ENCODE data around the gene E2F4. TPM values are rescaled to one million over a fixed set of nuclear protein-coding genes. Genes with fewer than 3 reads are reported as not detected.
A peak's percentile ranks its signal among the peaks of the same experiment; 100 is the strongest.

The E2F4 gene
- total and polyA plus RNA-seq, 9 of the 15 experiments (the other 6 are each of a cell fraction or from before 2014, with no cell fraction given), result 9.7 to 139 (median 106) TPM

GRCh38 chr16:67226804-67227566 is 35.0 kb downstream of the E2F4 start, which contains the start of gene TMEM208 (continued):
- TF ChIP-seq ZNF280B (CRISPR knock-in tag; IDR thresholded peaks at IDR 0.05) (no peak), SP1 (CRISPR knock-in tag; IDR thresholded peaks at IDR 0.05) (peak; percentile 100), TRIM28 (IDR thresholded peaks at IDR 0.05) (0 out of 2 replicates have a peak, but pooled peaks have one; percentile 24), SUPT5H (IDR thresholded peaks at IDR 0.05) (peak; percentile 86), ZNF184 (CRISPR knock-in tag; IDR thresholded peaks at IDR 0.05) (no peak), SOX6 (IDR thresholded peaks at IDR 0.05) (peak; percentile 6; the same call in 1 of the 2 replicates), ELF4 (CRISPR knock-in tag; IDR thresholded peaks at IDR 0.05) (peak; percentile 75), ELF1 (tag; IDR thresholded peaks at IDR 0.05) (peak; percentile 100), ZC3H4 (CRISPR knock-in tag; IDR thresholded peaks at IDR 0.05; ENCODE audit: borderline replicate concordance) (peak; percentile 46; the same call in 1 of the 2 replicates), ZNF583 (CRISPR knock-in tag; IDR thresholded peaks at IDR 0.05) (no peak), FOSL1 (tag; conservative IDR thresholded peaks at IDR 0.05) (peak; percentile 57; the same call in 1 of the 2 replicates), RBBP5 (IDR thresholded peaks at IDR 0.05; ENCODE audit: borderline replicate concordance, insufficient read depth, low read length, poor library complexity, severe bottlenecking) (peak; percentile 84), E2F8 (IDR thresholded peaks at IDR 0.05; ENCODE audit: low read depth, partially characterized antibody) (peak; percentile 99), KAT7 (CRISPR knock-in tag; IDR thresholded peaks at IDR 0.05; ENCODE audit: borderline replicate concordance) (no peak), SIN3B (IDR thresholded peaks at IDR 0.05; ENCODE audit: low read depth) (peak; percentile 99), ZKSCAN1 (IDR thresholded peaks at IDR 0.05; ENCODE audit: low read depth, low read length) (peak; percentile 77), CSDE1 (IDR thresholded peaks at IDR 0.05) (peak in 1 of 2 experiments; percentile 78; a peak in 2 of 4 replicates), CBX3 (IDR thresholded peaks at IDR 0.05; ENCODE audit: borderline replicate concordance in 1 of 2, low read length in 2 of 2) (peak in 1 of 2 experiments; percentile 21; a peak in 1 of 3 replicates), ZBTB17 (CRISPR knock-in tag; IDR thresholded peaks at IDR 0.05) (no peak), ZBTB5 (IDR thresholded peaks at IDR 0.05) (no peak), ZNF217 (CRISPR knock-in tag; IDR thresholded peaks at IDR 0.05) (no peak), ESRRA (IDR thresholded peaks at IDR 0.05; ENCODE audit: borderline replicate concordance, low read depth) (peak; percentile 92), ILK (tag; IDR thresholded peaks at IDR 0.05; ENCODE audit: borderline replicate concordance, low read depth) (no peak)
